SK-N-SH (cell line): Measurements from ENCODE around the gene CHPF.

Experiments used
- CHD2 ChIP-seq: fragments of 150-350 bp; IDR thresholded peaks from 2 replicates; pipeline ENCODE4 v1.6.1; 2018; ENCODE audit warnings: low read length; ENCODE audit not compliant: partially characterized antibody
- CTCF ChIP-seq: fragments of 200-600 bp; sonication (generic); IDR thresholded peaks from 2 replicates; pipeline ENCODE4 v1.6.1; 2017; ENCODE audit warnings: antibody characterized with exemption, mild to moderate bottlenecking, moderate library complexity
- EP300 ChIP-seq, 2 experiments: IDR thresholded peaks; 2 replicates each; pipeline versions ENCODE4 v1.4.0 to v1.6.1; 2012; ENCODE audit warnings: borderline replicate concordance in 1 of 2, low read depth in 1 of 2, low read length in 1 of 2
- FOXM1 ChIP-seq: IDR thresholded peaks from 2 replicates; pipeline ENCODE4 v1.4.0; 2012; ENCODE audit warnings: low read depth, mild to moderate bottlenecking
- JUND ChIP-seq: IDR thresholded peaks from 2 replicates; pipeline ENCODE4 v1.4.0; 2012
- MAX ChIP-seq: IDR thresholded peaks from 2 replicates; pipeline ENCODE4 v1.4.0; 2012; ENCODE audit warnings: low read depth
- PBX3 ChIP-seq: IDR thresholded peaks from 2 replicates; pipeline ENCODE4; 2012
- POLR2AphosphoS5 ChIP-seq: IDR thresholded peaks from 2 replicates; pipeline ENCODE4 v1.6.1; 2012; ENCODE audit warnings: low read depth, low read length
- RCOR1 ChIP-seq: fragments of 150-350 bp; IDR thresholded peaks from 2 replicates; pipeline ENCODE4 v1.6.1; 2017; ENCODE audit warnings: antibody characterized with exemption, low read length
- REST ChIP-seq: IDR thresholded peaks from 2 replicates; pipeline ENCODE4 v1.6.1; 2012; ENCODE audit warnings: mild to moderate bottlenecking, low read depth, low read length, moderate library complexity
- RXRA ChIP-seq: IDR thresholded peaks from 2 replicates; pipeline ENCODE4 v1.4.0; 2012; ENCODE audit warnings: low read depth, mild to moderate bottlenecking, borderline replicate concordance
- SIN3A ChIP-seq: IDR thresholded peaks from 2 replicates; pipeline ENCODE4 v1.6.1; 2012; ENCODE audit warnings: low read depth, mild to moderate bottlenecking, low read length, moderate library complexity, borderline replicate concordance
- TCF12 ChIP-seq: IDR thresholded peaks from 2 replicates; pipeline ENCODE4 v1.4.0; 2012
- USF2 ChIP-seq: fragments of 150-350 bp; IDR thresholded peaks from 2 replicates; pipeline ENCODE4 v1.6.1; 2017; ENCODE audit warnings: antibody characterized with exemption, low read length, low read depth, borderline replicate concordance

GRCh38 chr2:219499555-219499954 is 44.1 kb downstream of the CHPF start:
- no peak for TF ChIP-seq CTCF
- TF ChIP-seq EP300 (IDR thresholded peaks at IDR 0.05; ENCODE audit: borderline replicate concordance in 1 of 2, low read depth in 1 of 2, low read length in 1 of 2), result no peak
- no peak for TF ChIP-seq CHD2
- no peak for TF ChIP-seq MAX
- no peak for TF ChIP-seq POLR2AphosphoS5
- no peak for TF ChIP-seq RXRA
- TF ChIP-seq USF2, result no peak
- no peak for TF ChIP-seq RCOR1
- no peak for TF ChIP-seq TCF12
- TF ChIP-seq REST, result no peak
- TF ChIP-seq SIN3A, result no peak
- TF ChIP-seq PBX3, result no peak
- TF ChIP-seq FOXM1, result no peak
- no peak for TF ChIP-seq JUND
